GM12891 (cell line): ENCODE results near the gene ADRB1.

Source experiments
- POLR2A ChIP-seq: IDR thresholded peaks from 2 replicates; pipeline ENCODE4 v1.6.1; 2011; ENCODE audit warnings: low read depth, low read length, control low read depth
- POLR2AphosphoS5 ChIP-seq: IDR thresholded peaks from 2 replicates; pipeline ENCODE4 v1.6.1; 2011; ENCODE audit warnings: low read depth, low read length, control low read depth
- TAF1 ChIP-seq: IDR thresholded peaks from 2 replicates; pipeline ENCODE4 v1.6.1; 2011; ENCODE audit warnings: low read depth, low read length, control low read depth

DNA sequence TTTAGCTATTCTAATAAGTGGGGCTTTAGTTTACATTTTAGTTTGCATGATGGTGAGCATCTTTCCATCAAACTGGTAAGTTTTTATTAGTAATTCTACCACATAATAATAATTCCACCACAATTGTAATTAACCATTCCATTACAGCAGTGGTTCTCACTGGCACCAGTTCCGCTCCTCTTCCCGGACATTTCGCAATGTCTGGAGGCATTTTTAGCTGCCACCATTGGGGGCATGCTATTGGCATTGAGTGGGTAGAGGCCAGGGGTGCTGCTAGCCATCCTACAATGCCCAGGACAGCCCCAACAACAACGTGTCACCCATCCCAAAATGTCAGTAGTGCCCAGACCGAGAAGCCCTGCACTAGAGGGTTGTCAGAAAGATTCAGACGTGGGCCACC, 31.4 kb downstream of the ADRB1 start:
- no peak for TF ChIP-seq POLR2A
- TF ChIP-seq TAF1: no peak
- no peak for TF ChIP-seq POLR2AphosphoS5
